H1 (cell line): ENCODE data around the gene SCN4A. TPM values are rescaled to one million over a fixed set of nuclear protein-coding genes. Genes with fewer than 3 reads are reported as not detected.
"Not testable (repeated sequence)": the region's sequence is repeated elsewhere in the genome, so short reads cannot be mapped to it uniquely, and the experiment has no call there.

Source experiments
- CTCF ChIA-PET: fragments of 300-600 bp; sonication (Branson Sonifier 250); formaldehyde crosslinking; loops from one replicate; lab custom pipeline; 2021; ENCODE audit not compliant: partially characterized antibody; lab: Charles Lee
- POLR2A ChIA-PET: fragments of 300-600 bp; sonication (Branson Sonifier 250); formaldehyde crosslinking; loops from one replicate; lab custom pipeline; 2021; ENCODE audit warnings: inconsistent platforms; ENCODE audit not compliant: partially characterized antibody; lab: Charles Lee
- DNase-seq, 2 experiments: peaks; one replicate each; pipeline versions ENCODE4 v3.0.0 to v3.0.0-alpha.2; 2010 to 2022; ENCODE audit warnings: low spot score in 2 of 2, low read depth in 1 of 2, mixed read lengths in 1 of 2
- FAIRE-seq: peaks from 2 replicates; lab custom pipeline; 2011; peaks lifted over from hg19 to GRCh38; lab: Jason Lieb, UNC
- H2AFZ ChIP-seq: 2 replicates; pipeline ENCODE4 v1.8.1; 2012; ENCODE audit warnings: low read length, inconsistent platforms
- H2AK5ac ChIP-seq: 2 replicates; pipeline ENCODE4 v1.6.1; 2013; ENCODE audit warnings: low read depth, low read length
- H2BK120ac ChIP-seq: replicated peaks from 2 replicates; pipeline ENCODE3; 2013; ENCODE audit warnings: low read depth, low read length, inconsistent platforms
- H2BK12ac ChIP-seq: 2 replicates; pipeline ENCODE4 v1.6.1; 2013; ENCODE audit warnings: low read depth, low read length
- H2BK15ac ChIP-seq: 2 replicates; pipeline ENCODE4 v1.6.1; 2013; ENCODE audit warnings: low read length
- H2BK20ac ChIP-seq: 2 replicates; pipeline ENCODE4 v1.6.1; 2013; ENCODE audit warnings: low read length
- H2BK5ac ChIP-seq: 2 replicates; pipeline ENCODE4 v1.6.1; 2013; ENCODE audit warnings: low read depth, low read length
- H3K14ac ChIP-seq: 2 replicates; pipeline ENCODE4 v1.6.1; 2013; ENCODE audit warnings: inconsistent platforms; ENCODE audit not compliant: insufficient read length
- H3K18ac ChIP-seq: 2 replicates; pipeline ENCODE4 v1.6.1; 2013; ENCODE audit warnings: low read length; ENCODE audit errors: extremely low read depth
- H3K23ac ChIP-seq: 2 replicates; pipeline ENCODE4 v1.6.1; 2013; ENCODE audit warnings: inconsistent platforms; ENCODE audit not compliant: insufficient read length
- H3K23me2 ChIP-seq: 2 replicates; pipeline ENCODE4 v1.6.1; 2013; ENCODE audit warnings: low read depth, low read length
- H3K27ac ChIP-seq: 2 replicates; pipeline ENCODE4 v1.6.1; 2011; ENCODE audit warnings: low read depth, low read length, inconsistent platforms
- H3K27me3 ChIP-seq, 4 experiments: replicated peaks in 1 of 4; 1 replicate in 1 of 4; 2 replicates in 3 of 4; pipeline versions ENCODE4 v1.6.1 to v1.8.1; 2011 to 2013; ENCODE audit warnings: low read length in 3 of 4, mild to moderate bottlenecking in 3 of 4, inconsistent platforms in 2 of 4, mixed read lengths in 2 of 4, moderate library complexity in 1 of 4; ENCODE audit not compliant: control insufficient read depth in 3 of 4, insufficient read depth in 3 of 4; ENCODE audit errors: extremely low read depth in 1 of 4
- H3K36me3 ChIP-seq, 4 experiments: 2 replicates each; pipeline versions ENCODE4 v1.6.1 to v1.8.1; 2011 to 2013; ENCODE audit warnings: mild to moderate bottlenecking in 4 of 4, low read length in 3 of 4, moderate library complexity in 2 of 4, control low read depth in 1 of 4, inconsistent platforms in 1 of 4; ENCODE audit not compliant: insufficient read depth in 4 of 4, control insufficient read depth in 2 of 4
- H3K4ac ChIP-seq: replicated peaks from 2 replicates; pipeline ENCODE3; 2013; ENCODE audit warnings: low read length, low read depth, mixed read lengths, inconsistent platforms; ENCODE audit not compliant: insufficient read length
- H3K4me1 ChIP-seq, 4 experiments: replicated peaks in 1 of 4; 1 replicate in 1 of 4; 2 replicates in 3 of 4; pipeline versions ENCODE4 v1.6.1 to v1.8.1; 2011 to 2013; ENCODE audit warnings: low read length in 3 of 4, inconsistent platforms in 2 of 4, mixed read lengths in 1 of 4; ENCODE audit not compliant: insufficient read depth in 4 of 4, control insufficient read depth in 3 of 4
- H3K4me2 ChIP-seq, 2 experiments: 2 replicates each; pipeline versions ENCODE4 v1.6.1 to v1.8.1; 2011 to 2013; ENCODE audit warnings: low read depth in 2 of 2, low read length in 2 of 2, control low read depth in 1 of 2, inconsistent platforms in 1 of 2, mild to moderate bottlenecking in 1 of 2; ENCODE audit not compliant: insufficient read depth in 1 of 2
- H3K4me3 ChIP-seq, 4 experiments: fragments of 200-600, 300-600 bp in 1 of 4; sonication (generic), shearing (Covaris generic), sonication (Bioruptor Twin) in 1 of 4; 2 replicates each; pipeline versions ENCODE4 v1.5.1 to v1.8.1; 2011 to 2016; ENCODE audit warnings: low read length in 4 of 4, low read depth in 3 of 4, control low read depth in 2 of 4, inconsistent platforms in 2 of 4, mild to moderate bottlenecking in 2 of 4, mixed read lengths in 1 of 4, moderate library complexity in 1 of 4; ENCODE audit not compliant: insufficient read depth in 2 of 4; ENCODE audit errors: extremely low read depth in 1 of 4
- H3K56ac ChIP-seq: replicated peaks from 2 replicates; pipeline ENCODE3; 2013; ENCODE audit warnings: low read depth, mild to moderate bottlenecking, mixed read lengths, low read length, inconsistent platforms; ENCODE audit not compliant: insufficient read length
- H3K79me1 ChIP-seq: 2 replicates; pipeline ENCODE4 v1.6.1; 2013; ENCODE audit warnings: low read depth, low read length, control low read depth
- H3K79me2 ChIP-seq, 2 experiments: 2 replicates each; pipeline versions ENCODE4 v1.6.1 to v1.8.1; 2012 to 2013; ENCODE audit warnings: low read length in 2 of 2, mild to moderate bottlenecking in 2 of 2, inconsistent platforms in 1 of 2; ENCODE audit not compliant: insufficient read depth in 2 of 2, control insufficient read depth in 1 of 2
- H3K9ac ChIP-seq, 4 experiments: replicated peaks in 1 of 4; 1 replicate in 1 of 4; 2 replicates in 3 of 4; pipeline versions ENCODE4 v1.6.1 to v1.8.1; 2011 to 2013; ENCODE audit warnings: low read depth in 3 of 4, low read length in 3 of 4, control low read depth in 2 of 4, mild to moderate bottlenecking in 2 of 4, moderate library complexity in 2 of 4, inconsistent platforms in 1 of 4; ENCODE audit errors: extremely low read depth in 1 of 4
- H3K9me3 ChIP-seq, 2 experiments: 2 replicates each; pipeline versions ENCODE4 v1.6.1 to v1.8.1; 2012 to 2013; ENCODE audit warnings: mild to moderate bottlenecking in 2 of 2, moderate library complexity in 2 of 2, control low read depth in 1 of 2, inconsistent platforms in 1 of 2, low read depth in 1 of 2, low read length in 1 of 2, mixed read lengths in 1 of 2; ENCODE audit not compliant: insufficient read depth in 2 of 2
- H4K20me1 ChIP-seq, 2 experiments: replicated peaks in 1 of 2; 2 replicates each; pipeline versions ENCODE3 to v1.8.1; 2011 to 2013; ENCODE audit warnings: inconsistent platforms in 2 of 2, low read length in 2 of 2, mild to moderate bottlenecking in 1 of 2; ENCODE audit not compliant: insufficient read depth in 2 of 2, control insufficient read depth in 1 of 2
- H4K5ac ChIP-seq: 2 replicates; pipeline ENCODE4 v1.6.1; 2013; ENCODE audit warnings: low read length, low read depth, mixed read lengths, inconsistent platforms; ENCODE audit not compliant: insufficient read length
- H4K8ac ChIP-seq: 2 replicates; pipeline ENCODE4 v1.8.0; 2013; ENCODE audit warnings: mild to moderate bottlenecking, moderate library complexity, low read length, inconsistent platforms; ENCODE audit not compliant: insufficient read depth; ENCODE audit errors: extremely low read depth
- H4K91ac ChIP-seq: replicated peaks from 2 replicates; pipeline ENCODE3; 2013; ENCODE audit warnings: low read length, mixed read lengths, inconsistent platforms; ENCODE audit not compliant: insufficient read length
- WGBS, 2 experiments: shearing (Covaris generic) in 1 of 2; methylation state at CpG; one replicate each; pipeline versions ENCODE4 v1.1.6 to v1.1.7; 2013 to 2015; ENCODE audit warnings: low lambda C conversion rate in 2 of 2, mixed read lengths in 2 of 2, inconsistent platforms in 1 of 2, low coverage in 1 of 2, missing lambda C conversion rate in 1 of 2; ENCODE audit not compliant: insufficient replicate concordance in 2 of 2, insufficient coverage in 1 of 2, insufficient read length in 1 of 2; ENCODE audit errors: extremely low coverage in 1 of 2, missing lambda C conversion rate in 1 of 2; 5-methylcytosine and 5-hydroxymethylcytosine counted together
- polyA plus RNA-seq, 7 experiments: library from polyadenylated mRNA; depleted of rRNA in 3 of 7; stranded (reverse) in 5 of 7; unstranded in 2 of 7; fragments of >200 nt in 5 of 7; fragments of 200-250 nt in 2 of 7; gene quantifications; 1 replicate in 5 of 7; 2 replicates in 1 of 7; 4 replicates in 1 of 7; pipeline versions ENCODE4 v1.2.1 to v1.2.3, GENCODE V29; 2011 to 2013; ENCODE audit warnings: missing spikeins in 2 of 7, mixed read lengths in 2 of 7
- total RNA-seq: library from RNA; stranded (reverse); fragmentation: NEBNext Ultra II Directional; extraction: Animal tissue kit (Norgen Biotek cat#: 25700); gene quantifications from 2 replicates; pipeline ENCODE4 v1.2.1, GENCODE V29; 2021

Gene SCN4A
- total and polyA plus RNA-seq, 2 of the 8 experiments (the other 6 are each of a cell fraction or from before 2014, with no cell fraction given): 5.0 to 8.5 TPM

DNA sequence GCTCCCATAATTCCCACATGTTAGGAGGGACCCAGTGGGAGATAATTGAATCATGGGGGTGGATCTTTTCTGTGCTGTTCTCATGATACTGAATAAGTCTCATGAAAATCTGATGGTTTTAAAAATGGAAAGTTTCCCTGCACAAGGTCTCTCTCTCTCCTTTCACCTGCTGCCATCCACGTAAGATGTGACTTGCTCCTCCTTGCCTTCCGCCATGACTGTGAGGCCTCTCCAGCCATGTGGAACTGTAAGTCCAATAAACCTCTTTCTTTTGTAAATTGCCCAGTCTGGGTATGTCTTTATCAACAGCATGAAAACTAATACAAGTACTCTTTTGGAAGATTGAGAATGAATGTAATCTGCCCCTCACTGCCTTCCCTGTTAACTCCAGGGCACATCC is 9.9 kb upstream of the SCN4A start:
- not testable (repeated sequence) for H3K4me2 ChIP-seq, H3K79me2 ChIP-seq, H2BK120ac ChIP-seq, H3K27ac ChIP-seq, H3K4me1 ChIP-seq, H3K27me3 ChIP-seq, H2BK5ac ChIP-seq, H2BK12ac ChIP-seq, H3K23me2 ChIP-seq, H3K56ac ChIP-seq, H3K4me3 ChIP-seq, H2AK5ac ChIP-seq, H3K18ac ChIP-seq, H2BK20ac ChIP-seq, H2AFZ ChIP-seq, H3K23ac ChIP-seq, H3K9ac ChIP-seq, H2BK15ac ChIP-seq, H4K20me1 ChIP-seq, H3K4ac ChIP-seq, H3K14ac ChIP-seq, H3K9me3 ChIP-seq, H4K8ac ChIP-seq, H3K36me3 ChIP-seq, DNase-seq, H4K91ac ChIP-seq, H4K5ac ChIP-seq, FAIRE-seq, H3K79me1 ChIP-seq
- WGBS, 2 experiments: 84% methylated on average over 2 of the region's 2 CpGs; no CpG with 5 or more reads in 1 of the 2 experiments
- CTCF ChIA-PET: interaction anchor here (1.0 to 18.4 kb wide), 8 partner anchors 9 to 72 kb away, joined by 3 to 219 read pairs (median 6); partner anchors contain the start of gene CSHL1
- POLR2A ChIA-PET: interaction anchor here (1.6 kb wide), 1 partner anchor 117 kb away, joined by 3 read pairs; no protein-coding TSS in a partner anchor
